HT1080 (cell line): ENCODE measurements around the gene AP1B1. TPM values are rescaled to one million over a fixed set of nuclear protein-coding genes. Genes with fewer than 3 reads are reported as not detected.
"Not testable (repeated sequence)": the region's sequence is repeated elsewhere in the genome, so short reads cannot be mapped to it uniquely, and the experiment has no call there.

Source experiments
- DNase-seq: peaks from one replicate; pipeline ENCODE4 v3.0.0-alpha.2; 2015; ENCODE audit warnings: low read depth
- total RNA-seq: library from RNA; depleted of rRNA; stranded (reverse); fragments of >200 nt; shearing (Covaris generic); gene quantifications from 2 replicates; pipeline ENCODE4 v1.2.3, GENCODE V29; 2014

Gene AP1B1
- total RNA-seq, 1 experiment from 2014 or later = 116 TPM

DNA sequence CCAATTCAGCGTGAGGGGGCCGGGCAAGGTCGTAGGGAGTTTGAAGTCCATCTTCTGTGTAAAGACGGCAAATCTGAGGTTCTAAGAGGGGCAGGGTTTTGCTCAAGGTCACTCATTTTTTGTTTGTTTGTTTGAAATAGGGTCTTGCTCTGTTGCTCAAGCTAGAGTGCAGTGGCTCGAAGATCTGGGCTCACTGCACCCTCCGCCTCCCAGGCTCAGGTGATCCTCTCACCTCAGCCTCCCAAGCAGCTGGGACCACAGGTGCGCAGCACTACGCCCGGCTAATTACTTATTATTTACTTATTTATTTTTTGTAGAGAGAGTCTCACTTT is 355 bp upstream of the AP1B1 start:
- DNase-seq = no peak

DNA sequence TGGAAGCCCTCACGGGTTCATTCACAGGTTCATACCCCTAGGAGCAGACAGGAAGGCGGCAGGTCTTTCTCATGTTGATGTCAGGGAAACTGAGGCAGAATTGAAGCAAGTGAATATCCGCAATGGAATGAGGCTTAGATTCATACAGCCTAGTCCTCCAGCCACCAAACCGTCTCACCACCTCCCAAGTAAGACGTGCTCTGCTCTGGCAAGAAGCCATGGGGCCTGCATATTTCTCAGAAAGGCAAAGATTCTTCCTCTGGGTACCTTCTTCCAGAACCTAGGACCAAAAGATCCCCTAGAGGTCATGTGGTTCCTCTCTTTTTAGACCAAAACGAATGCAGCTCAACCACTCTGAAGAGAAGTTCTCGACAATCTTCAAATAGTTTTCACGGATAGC is 1.7 kb downstream of the AP1B1 start:
- no peak for DNase-seq

DNA sequence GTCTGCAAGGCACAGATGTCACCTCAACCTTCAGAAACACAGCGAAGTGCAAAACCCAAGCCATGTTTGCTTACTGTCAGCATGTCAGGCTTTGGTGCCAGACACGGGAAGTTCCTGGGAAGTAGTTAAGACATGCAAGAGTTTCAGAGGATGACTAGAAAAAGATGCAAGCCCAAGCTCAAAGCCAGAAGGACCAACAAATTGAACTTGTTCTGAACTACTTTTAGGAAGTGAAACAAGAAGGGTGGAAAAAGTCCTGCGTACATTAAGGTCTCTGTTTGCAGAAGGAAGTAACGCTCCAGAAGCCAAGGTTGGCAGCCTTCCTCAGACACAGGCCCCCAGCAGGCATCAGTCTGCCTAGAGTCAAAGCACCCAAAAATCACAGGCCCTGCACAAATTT is 2.6 kb downstream of the AP1B1 start:
- no peak for DNase-seq

DNA sequence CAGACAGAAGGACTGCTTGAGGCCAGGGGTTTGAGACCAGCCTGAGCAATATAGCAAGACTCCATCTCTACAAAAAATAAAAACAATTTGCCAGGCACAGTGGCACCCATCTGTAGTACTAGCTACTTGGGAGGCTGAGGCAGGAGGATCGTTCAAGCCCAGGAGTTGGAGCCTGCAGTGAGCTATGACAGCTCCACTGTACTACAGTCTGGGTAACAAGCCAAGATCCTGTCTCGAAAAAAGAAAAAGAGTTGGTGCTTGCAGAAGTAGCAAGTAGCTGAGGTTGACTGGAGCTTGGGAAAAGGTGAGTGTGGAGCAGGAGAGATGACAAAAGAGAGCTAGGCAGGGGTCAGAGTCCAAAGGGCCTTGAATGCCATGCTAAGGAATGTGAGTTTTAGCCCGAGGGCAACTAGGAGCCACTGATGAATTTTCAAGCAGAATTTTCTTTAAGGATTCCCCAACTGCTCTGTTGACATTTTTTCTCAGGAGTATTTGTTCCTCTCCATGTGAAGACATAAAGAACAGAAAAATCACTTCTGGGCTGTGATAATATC is 3.1 kb downstream of the AP1B1 start:
- no peak for DNase-seq

DNA sequence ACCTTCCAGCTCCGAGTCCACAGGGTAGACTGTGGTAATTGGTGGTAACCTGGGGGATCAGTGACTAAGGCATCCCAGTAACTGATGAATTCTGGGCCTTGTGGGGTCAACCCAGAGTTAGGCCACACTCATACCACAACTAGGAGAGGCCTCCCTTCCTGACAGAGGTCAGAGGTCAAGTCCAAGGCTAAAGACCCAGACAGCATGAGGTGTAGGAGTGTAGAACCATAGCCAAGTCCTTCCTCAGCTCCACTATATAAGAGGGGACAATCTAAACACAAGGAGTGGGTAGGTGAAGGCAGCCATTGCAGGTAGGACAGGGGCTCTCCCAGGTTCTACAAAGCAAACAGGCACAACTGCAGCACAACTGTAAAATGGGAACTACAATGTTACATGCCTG is 4.6 kb downstream of the AP1B1 start:
- no peak for DNase-seq

DNA sequence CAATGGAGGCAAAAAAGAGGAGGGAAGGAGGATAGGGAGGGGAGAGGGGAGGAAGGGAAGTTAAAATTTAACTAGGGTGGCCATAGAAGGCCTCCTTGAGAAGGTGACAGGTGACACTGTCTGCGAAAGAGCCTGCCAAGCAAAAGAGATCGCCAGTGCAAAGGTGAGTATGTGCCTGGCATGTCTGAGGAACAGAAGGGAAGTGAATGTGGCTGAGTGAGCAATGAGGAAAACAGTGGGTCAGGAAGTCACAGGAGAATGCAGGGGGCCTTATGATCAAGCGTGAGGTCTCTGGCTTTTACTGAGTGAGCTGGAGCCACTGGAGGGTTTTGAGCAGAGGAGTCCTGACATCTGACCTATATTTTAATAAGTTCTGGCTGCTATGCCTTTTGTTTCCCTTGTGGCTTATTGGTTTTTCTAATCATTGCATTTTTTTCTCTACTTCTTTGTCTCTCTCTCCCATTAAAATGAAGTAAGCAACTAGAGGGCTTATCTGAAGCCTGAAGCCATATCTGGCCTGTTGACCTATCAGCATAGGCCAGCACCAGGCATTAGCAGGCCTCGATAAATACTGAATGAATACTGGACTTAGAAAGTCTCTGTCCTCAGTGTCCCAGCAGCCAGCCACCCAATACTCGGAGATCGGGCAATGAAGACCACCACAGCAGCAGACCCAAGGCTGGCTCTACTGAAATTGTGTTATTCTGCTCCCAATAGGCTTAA is 5.6 kb downstream of the AP1B1 start:
- no peak for DNase-seq

DNA sequence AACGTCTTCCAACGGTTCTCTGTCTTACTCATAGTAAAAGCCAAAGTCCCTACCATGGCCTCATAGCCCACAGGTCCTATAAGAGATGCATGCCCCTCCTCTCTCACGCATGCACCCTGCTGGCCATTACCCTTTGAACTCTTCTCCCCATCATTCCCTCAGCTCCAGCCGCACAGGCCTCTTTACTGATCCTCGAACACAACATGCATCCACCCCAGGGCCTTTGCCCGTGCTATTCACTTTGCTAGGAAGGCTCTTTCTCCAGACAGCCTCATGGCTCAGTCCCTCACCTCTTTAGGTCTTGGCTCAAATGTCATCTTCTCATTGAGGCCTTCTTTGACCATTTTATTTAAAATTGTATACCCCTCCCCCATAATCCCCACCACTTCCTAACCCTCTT is 7.5 kb downstream of the AP1B1 start:
- no peak for DNase-seq

DNA sequence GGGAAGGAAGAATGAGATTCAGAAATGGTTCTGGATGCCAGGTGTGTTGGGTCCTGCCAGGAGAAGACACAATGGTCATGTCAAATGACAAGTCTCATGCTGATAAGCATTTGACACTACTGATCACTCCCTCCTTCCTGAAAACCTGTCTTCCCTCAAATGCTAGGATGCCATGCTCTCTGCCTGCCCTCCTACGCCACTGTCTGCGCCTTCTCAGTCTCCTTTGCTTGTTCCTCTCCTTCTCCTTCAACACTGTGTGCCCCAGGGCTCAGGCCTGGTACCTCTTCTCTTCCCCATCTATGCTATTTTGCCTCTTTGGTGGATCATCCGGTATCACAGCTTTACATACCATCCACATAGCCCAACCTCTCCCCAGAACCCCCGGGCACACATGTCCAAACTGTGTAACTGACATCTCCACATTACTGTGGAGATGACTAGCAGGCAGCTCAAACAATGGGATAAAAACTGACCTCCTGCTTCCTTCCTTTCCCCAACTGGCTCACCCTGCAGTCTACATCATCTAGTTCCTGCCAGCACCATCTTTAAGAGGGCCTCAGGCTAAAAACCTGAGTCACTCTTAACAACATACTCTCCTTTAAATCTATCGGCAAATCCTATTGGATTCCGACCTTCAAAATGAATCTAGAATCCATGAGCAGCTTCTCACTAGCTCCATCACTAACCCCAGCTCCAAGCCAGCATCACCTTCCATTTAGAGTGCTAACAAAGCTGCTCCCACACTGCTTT is 8.2 kb downstream of the AP1B1 start:
- DNase-seq = peak; percentile 68

GRCh38 chr22:29379258-29379657 is 9.1 kb downstream of the AP1B1 start:
- DNase-seq = no peak

DNA sequence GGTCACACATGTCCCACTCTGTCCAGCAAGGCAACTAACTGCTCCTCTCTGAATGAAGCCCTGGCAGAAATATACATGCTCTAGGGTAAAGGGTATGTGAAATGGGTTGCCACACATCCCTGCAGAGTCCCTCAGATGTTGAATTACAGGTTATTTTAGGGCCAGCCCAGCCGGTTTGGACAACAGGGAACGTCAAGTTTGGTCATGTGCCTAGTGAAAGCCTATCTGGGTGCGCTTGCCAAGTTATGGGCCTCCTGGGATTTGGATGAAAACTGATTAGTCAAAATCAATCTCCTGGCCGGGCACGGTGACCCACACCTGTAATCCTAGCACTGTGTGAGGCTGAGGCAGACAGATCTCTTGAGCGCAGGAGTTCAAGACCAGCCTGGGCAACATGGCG is 10.4 kb downstream of the AP1B1 start:
- DNase-seq = no peak

GRCh38 chr22:29376705-29377104 is 11.7 kb downstream of the AP1B1 start:
- not testable (repeated sequence) for DNase-seq

- DNase-seq = no peak
Observed at GRCh38 chr22:29375398-29376076, 12.8 kb downstream of the AP1B1 start.

DNA sequence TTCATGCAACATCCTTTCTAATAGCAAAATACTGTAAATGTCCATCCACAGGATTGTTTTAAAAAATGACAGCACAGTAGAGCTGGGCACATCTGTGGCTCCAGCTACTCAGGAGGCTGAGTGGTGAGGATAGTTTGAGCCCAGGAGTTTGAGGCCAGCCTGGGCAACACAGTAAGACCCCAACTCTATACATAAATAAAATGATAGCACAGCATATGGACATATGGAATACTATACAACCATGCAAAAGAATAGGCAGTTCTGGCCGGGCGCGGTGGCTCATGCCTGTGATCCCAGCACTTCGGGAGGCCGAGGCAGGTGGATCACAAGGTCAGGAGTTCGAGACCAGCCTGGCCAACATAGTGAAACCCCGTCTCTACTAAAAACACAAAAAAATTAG is 13.6 kb downstream of the AP1B1 start:
- not testable (repeated sequence) for DNase-seq

DNA sequence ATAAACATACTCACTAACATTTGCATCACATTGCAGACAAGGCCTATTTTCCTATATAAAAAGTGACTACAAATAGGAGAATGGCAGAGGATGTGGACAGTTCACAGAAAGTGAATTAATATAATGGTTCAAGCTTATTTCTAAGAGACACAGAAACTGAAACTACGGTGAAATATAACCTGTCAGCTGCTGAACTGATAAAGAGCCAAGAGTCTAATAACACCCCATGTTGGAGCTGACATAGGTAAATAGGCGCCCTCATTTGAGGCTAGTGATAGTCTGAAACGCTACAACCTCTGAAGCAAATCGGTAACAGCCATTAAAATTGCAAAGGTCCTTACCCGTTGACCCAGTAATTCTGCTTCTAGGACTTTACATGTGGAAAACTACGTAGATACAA is 14.0 kb downstream of the AP1B1 start:
- DNase-seq = no peak

DNA sequence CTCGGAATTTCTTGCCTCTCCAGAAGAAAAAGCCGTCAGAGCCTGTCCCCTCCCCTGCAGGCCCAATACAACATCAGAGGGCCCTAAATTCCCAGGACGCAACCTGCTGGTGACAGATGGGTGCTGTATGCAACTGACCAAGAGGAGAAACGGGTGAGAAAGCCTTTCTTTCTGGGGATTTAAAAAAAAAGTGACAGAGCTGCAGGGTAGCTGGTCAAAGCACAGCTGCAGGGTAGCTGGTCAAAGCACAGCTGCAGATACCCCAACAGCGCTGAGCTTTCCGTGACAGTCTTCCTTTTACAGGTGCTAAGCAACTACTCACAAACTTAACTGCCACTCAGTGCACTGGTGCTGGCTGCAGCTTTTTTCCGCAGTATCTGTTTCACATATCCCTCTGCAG is 17.8 kb downstream of the AP1B1 start:
- DNase-seq = no peak

GRCh38 chr22:29369460-29369859 is 18.9 kb downstream of the AP1B1 start:
- DNase-seq = peak; percentile 65

DNA sequence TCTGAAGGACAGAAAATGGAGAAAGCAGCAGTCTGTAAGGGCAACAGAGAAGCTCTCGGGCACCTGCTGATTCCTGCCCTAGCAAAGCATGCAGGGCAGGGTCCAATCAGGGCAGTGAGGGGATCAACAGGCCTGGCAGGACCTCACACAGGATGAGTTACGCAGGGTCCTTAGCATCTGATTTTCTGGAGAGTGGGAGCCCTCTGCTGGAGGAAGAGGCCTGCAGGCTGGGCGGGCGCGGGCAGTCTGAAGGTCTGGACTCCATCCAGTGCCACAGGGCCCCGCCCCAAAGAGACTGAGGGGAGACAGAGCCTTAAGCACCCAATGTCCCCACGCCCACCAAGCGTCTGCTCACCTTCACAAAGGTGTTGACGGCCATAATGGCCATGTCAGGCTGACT is 28.9 kb downstream of the AP1B1 start:
- peak; percentile 73 for DNase-seq

GRCh38 chr22:29357193-29357890 is 31.0 kb downstream of the AP1B1 start:
- DNase-seq = not testable (repeated sequence)

- no peak for DNase-seq
Observed at GRCh38 chr22:29353860-29354259, 34.5 kb downstream of the AP1B1 start.

DNA sequence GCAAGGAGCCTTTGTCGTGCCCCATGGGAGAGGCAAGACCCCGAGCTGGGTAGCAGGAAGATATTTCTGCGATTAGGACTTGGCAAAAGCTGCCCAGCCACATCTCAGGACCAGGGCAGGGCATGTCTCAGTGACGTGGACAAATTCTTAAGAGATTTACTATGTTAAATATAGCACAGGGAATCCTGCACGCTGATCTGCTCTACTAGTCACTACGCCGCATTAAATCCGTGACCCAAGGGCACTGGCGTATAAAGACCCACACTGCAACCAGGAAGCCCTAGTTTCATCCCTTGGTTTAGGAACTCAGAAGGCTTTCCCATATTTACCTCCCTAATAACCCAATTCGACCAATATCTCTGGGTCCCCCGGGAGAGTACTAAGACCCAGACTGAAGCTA is 35.1 kb downstream of the AP1B1 start:
- DNase-seq = no peak

DNA sequence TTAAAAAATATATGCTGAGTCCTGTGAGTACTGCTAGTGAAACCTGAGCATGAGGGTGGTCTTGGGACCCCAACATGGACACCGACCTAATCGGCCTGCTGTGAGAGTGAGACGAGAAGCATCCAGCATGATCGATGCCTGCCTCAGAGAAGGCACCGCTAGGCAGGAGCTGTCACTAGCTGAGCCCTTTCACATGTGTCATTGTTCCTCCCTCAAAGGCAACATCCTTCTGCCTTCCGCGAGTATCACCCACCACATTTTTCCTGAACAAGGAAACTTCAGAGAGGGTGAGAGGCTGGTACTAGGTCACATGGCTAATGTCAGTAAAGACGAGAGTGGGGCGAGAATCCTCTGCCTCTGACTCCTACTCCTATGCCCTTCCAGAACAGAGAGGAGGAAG is 35.6 kb downstream of the AP1B1 start:
- DNase-seq = no peak

DNA sequence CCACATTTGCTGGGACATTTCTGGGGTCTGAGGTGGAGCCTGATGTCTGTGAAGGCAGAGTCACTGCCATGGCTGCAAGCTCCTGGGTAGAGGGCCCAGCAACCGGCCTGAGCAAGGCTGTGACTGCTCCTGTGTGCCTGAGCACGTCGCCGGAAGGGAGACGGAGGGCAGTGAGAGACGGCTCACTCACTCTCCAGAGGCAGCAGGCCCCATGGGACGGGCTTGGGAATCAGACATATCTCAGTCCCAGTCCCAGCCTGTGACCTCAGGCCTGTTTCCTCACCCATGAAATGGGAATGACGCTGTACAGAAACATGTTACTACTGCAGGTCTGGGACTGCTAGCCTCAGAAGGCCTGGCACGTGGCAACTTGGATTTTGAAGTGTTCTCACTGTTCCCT is 36.5 kb downstream of the AP1B1 start:
- DNase-seq = no peak
